IPS DF 4.7 (cell line): ENCODE measurements around the gene ARHGEF12.

Experiments used
- DNase-seq: peaks from one replicate; pipeline ENCODE4 v3.0.0-alpha.2; 2013; ENCODE audit warnings: low spot score; ENCODE audit errors: extremely low read depth

Gene ARHGEF12

DNA sequence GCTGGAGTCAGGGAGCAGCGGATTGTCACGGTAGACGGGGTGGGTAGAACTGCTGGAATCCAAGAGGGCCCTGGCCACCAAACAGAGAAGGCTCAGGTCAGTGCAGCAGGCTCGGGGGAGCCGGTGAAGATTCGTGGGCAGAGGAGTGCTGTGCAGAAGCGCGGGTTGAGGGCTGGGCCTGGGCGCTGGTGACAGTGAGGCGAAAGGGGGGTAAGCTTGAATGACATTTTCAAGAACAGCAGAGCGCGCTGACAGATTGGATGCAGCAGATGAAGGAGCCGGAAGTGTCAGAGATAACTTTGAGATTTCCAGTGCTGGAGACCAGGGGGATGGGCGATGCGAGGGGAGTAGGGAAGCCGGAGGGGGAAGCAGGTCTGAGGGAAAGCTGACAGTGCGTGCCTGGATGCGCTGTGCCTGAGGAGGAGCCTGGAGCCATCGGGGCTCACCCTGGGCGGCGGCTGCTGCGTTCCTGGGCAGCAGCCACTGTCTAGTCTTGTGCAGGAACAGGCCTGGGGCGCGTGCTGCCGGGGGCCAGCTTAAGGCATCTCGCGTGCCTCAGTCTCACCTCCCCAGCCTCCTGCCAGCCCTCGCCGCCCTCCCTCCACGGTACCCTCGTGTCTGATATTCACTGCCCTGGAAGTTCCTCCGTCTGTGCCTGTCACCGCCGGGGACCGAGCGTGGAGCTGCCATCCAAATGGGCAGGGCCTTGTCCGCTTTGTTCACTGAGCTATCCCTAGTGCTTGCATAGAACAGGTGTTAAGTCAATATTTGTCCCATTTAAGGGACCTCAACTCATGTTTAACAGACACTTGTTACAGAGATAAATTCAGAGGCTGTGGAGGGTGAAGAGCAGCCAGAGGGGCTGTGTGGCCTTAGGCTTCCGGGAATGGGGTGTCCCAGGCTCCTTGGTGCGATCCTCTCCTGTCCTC, 180.5 kb downstream of the ARHGEF12 start:
- no peak for DNase-seq

- DNase-seq: no peak
Observed at GRCh38 chr11:120517390-120517761, 181.2 kb downstream of the ARHGEF12 start.

- DNase-seq: no peak
Observed at GRCh38 chr11:120517801-120518291, 181.6 kb downstream of the ARHGEF12 start.

DNA sequence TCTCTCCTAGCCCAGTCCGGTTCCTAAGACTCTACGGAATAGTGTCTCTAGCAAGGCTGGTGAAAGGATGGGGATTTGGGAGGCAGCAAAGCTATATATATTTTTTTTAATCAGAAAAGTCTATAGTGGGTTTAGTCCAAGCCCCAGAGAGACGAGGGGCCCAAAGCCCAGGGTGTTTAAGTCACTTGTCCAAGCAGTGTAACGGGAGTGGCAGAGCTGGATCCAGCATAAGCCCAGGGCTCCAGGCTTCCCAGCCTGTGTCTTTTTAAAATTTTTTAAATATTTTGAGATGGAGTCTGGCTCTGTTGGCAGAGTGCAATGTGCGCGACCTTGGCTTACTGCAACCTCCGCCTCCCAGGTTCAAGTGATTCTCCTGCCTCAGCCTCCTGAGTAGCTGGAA, 182.1 kb downstream of the ARHGEF12 start:
- no peak for DNase-seq

- DNase-seq: no peak
Observed at GRCh38 chr11:120519474-120519873, 183.3 kb downstream of the ARHGEF12 start.

DNA sequence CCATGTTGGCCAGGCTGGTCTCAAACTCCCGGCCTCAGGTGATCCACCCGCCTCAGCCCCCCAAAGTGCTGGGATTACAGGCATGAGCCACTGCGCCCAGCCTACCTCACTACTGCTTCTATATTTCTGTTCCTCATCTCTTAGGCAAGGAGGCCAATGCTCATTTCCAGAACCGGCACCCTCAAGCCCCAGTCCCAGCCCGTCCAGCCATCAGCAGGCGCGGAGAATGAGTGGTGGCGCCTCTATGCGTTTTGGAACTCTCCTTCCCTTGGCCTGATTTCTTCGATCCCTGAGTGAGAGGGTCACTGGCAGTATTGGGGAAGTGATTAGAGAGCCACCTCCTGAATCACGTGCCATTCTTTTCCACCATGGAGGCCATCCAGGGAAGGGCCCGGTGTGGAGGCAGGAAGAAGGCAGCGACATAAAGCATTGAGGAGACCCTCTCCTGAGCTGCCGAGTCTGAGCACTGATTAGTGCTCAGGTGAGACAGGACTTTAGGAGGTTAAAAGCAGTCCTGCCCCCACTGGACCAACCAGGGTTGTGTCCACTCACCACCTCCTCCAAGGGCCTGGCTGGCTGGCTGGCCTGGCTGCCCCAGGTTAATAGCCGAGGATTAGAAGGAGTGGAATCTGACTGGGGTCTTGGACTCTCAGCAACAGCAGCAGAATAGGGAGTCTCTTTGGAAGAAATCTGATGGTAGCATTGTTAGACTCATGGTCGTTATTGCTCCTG, 184.0 kb downstream of the ARHGEF12 start:
- no peak for DNase-seq

GRCh38 chr11:120521176-120521575, 185.0 kb downstream of the ARHGEF12 start:
- no peak for DNase-seq

DNA sequence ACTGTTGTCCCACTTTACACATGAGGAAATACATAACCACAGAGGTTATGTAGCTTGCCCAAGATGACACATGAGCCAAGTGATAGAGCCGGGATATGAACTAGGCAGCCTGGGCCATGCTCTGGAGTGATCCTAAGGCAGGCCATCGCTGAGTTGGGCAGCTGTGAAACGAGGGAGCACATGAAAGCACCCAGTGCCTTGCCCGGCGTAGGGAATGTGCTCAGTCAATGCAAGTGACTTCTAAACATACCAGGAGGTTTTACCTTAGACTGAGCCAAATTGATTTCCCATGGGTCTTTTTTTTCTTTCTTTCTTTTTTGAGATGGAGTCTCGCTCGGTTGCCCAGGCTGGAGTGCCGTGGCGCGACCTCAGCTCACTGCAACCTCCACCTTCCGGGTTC, 185.8 kb downstream of the ARHGEF12 start:
- DNase-seq: no peak

GRCh38 chr11:120522736-120523135, 186.5 kb downstream of the ARHGEF12 start:
- DNase-seq: no peak

- no peak for DNase-seq
Observed at GRCh38 chr11:120523196-120523595, 187.0 kb downstream of the ARHGEF12 start.

GRCh38 chr11:120524536-120525085, 188.4 kb downstream of the ARHGEF12 start:
- DNase-seq: no peak

- no peak for DNase-seq
Observed at GRCh38 chr11:120525261-120526171, 189.3 kb downstream of the ARHGEF12 start.

DNA sequence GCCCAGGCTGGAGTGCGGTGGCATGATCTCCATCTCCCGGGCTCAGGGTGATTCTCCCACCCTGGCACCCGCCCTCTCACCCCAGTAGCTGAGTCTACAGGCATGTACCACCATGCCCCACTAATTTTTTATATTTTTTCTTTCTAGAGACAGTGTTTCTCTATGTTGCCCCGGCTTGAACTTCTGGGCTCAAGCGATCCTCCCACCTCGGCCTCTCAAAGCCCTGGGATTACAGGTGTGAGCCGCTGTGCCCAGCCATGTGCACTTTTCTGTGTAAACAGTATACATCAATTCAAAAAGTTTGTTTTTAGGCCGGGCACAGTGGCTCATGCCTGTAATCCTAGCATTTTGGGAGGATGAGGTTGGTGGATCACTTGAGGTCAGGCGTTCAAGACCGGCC, 190.0 kb downstream of the ARHGEF12 start:
- DNase-seq: no peak

GRCh38 chr11:120527111-120527761, 191.0 kb downstream of the ARHGEF12 start:
- DNase-seq: no peak

DNA sequence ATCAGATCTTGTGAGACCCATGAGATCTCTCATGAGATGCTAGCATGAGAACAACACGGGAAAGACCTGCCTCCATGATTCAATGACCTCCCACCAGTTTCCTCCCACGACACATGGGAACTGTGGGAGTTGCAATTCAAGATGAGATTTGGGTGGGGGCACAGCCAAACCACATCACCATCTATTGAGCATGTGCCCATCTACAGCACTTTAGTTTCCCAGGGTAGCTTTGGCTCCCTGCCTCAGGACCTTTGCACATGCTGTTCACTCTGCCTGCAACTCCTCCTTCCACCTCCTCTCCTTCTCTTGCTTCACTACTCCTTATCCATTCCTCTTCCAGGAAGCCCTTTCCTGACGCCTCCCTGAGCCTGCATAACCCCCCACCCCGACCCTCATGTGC, 192.5 kb downstream of the ARHGEF12 start:
- no peak for DNase-seq

DNA sequence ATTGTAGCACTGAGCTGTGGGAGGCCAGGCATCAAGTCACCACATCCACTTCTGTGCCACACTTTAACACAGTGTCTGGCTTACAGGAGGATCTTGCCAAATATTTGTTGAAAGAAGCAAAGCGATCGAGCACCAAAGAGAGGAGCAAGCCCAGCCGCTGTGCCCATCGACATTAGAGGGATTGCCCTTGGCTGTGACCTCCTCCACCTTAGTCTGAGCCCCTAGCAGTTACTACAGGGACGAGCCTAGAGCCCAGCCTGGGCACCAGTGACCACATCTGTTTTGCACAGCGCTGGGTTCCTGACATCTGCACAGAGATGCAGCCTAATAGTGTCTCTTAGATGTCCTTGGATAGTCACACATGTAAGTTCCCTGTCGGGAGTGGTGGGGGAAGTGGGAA, 193.0 kb downstream of the ARHGEF12 start:
- DNase-seq: no peak

- no peak for DNase-seq
Observed at GRCh38 chr11:120529911-120530310, 193.7 kb downstream of the ARHGEF12 start.

- DNase-seq: no peak
Observed at GRCh38 chr11:120532082-120532831, 196.0 kb downstream of the ARHGEF12 start.

DNA sequence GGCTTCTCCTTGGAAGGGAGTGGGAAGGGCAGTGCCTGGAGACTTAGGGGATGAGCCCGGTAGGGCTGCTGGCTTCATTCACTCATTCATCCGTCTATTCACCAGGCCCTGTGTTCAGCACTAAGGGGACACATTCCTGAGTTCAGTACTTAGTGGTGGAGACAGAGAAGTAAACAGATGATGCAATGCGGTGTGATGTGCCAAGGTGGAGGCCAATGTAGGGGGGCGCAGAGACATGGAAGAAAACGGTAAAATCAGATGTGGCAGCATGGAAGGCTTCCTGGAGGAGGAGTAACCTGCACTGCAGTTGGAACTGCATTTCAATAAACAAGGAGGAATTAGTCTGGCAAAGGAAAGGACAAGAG, 196.6 kb downstream of the ARHGEF12 start:
- DNase-seq: no peak
